Urinary bladder (tissue), 4 donors: ENCODE data around the gene HMGCS2. TPM values are rescaled to one million over a fixed set of nuclear protein-coding genes. Genes with fewer than 3 reads are reported as not detected.

Experiments used
- DNase-seq: peaks from one replicate; pipeline ENCODE4 v3.0.0-alpha.2; 2015; ENCODE audit errors: extremely low spot score
- H3K27ac ChIP-seq: one replicate; pipeline ENCODE4 v1.5.1; 2013; ENCODE audit warnings: low read depth, mild to moderate bottlenecking, moderate library complexity
- H3K36me3 ChIP-seq: one replicate; pipeline ENCODE4 v1.6.1; 2013; ENCODE audit warnings: mild to moderate bottlenecking, moderate library complexity; ENCODE audit not compliant: insufficient read depth
- H3K4me1 ChIP-seq: one replicate; pipeline ENCODE4 v1.6.1; 2013; ENCODE audit warnings: mild to moderate bottlenecking, moderate library complexity; ENCODE audit not compliant: insufficient read depth
- H3K4me3 ChIP-seq: one replicate; pipeline ENCODE4 v1.5.1; 2013; ENCODE audit warnings: low read depth, low read length
- WGBS: extraction: QIAGEN DNeasy Blood & Tissue Kit; methylation state at CpG from one replicate; pipeline ENCODE4 v1.1.7; 2013; 5-methylcytosine and 5-hydroxymethylcytosine counted together
- polyA plus RNA-seq: library from polyadenylated mRNA; stranded (reverse); fragments of 200-250 nt; gene quantifications from one replicate; pipeline ENCODE4 v1.2.3, GENCODE V29; 2013
- total RNA-seq: library from RNA; depleted of rRNA; stranded (reverse); fragments of >200 nt; gene quantifications from one replicate; pipeline ENCODE4 v1.2.3, GENCODE V29; 2014
- donor health status: healthy with polysubstance abuse.
- donor health status: healthy.

HMGCS2 gene
- total and polyA plus RNA-seq, 2 donors: 11.6 to 11.7 TPM

GRCh38 chr1:119766374-119766794, 2.3 kb downstream of the HMGCS2 start:
- H3K4me1 ChIP-seq: peaks cover 1% of the 10 kb centered on the region
- no peak overlapping the region for H3K4me3 ChIP-seq
- H3K36me3 ChIP-seq: no peaks in the 10 kb centered on the region
- WGBS: 15% methylated on average over 4 of the region's 4 CpGs
- no peak for DNase-seq
- no peak overlapping the region for H3K27ac ChIP-seq

- H3K4me3 ChIP-seq: no peak overlapping the region
Measured at GRCh38 chr1:119764220-119764619, 4.5 kb downstream of the HMGCS2 start.

GRCh38 chr1:119762953-119763352, 5.8 kb downstream of the HMGCS2 start:
- Histone ChIP-seq H3K27ac (no peak overlapping the region), H3K36me3 (no peaks in the 10 kb centered on the region), H3K4me3 (no peak overlapping the region), H3K4me1 (no peaks in the 10 kb centered on the region)
- 93% methylated on average over 1 of the region's 1 CpG for WGBS
- no peak for DNase-seq

More at GRCh38 chr1:119764220-119764619, 4.5 kb downstream of the HMGCS2 start:
- no peak overlapping the region for H3K27ac ChIP-seq
- no peak for DNase-seq
- H3K4me1 ChIP-seq: no peaks in the 10 kb centered on the region
- 92% methylated on average over 6 of the region's 6 CpGs for WGBS
- no peaks in the 10 kb centered on the region for H3K36me3 ChIP-seq

GRCh38 chr1:119762409-119762808, 6.3 kb downstream of the HMGCS2 start:
- 93% methylated on average over 1 of the region's 1 CpG for WGBS
- no peak overlapping the region for H3K27ac ChIP-seq

GRCh38 chr1:119758584-119758983, 10.1 kb downstream of the HMGCS2 start:
- DNase-seq: no peak
- Histone ChIP-seq H3K4me3 (no peak overlapping the region), H3K27ac (no peak overlapping the region), H3K4me1 (no peaks in the 10 kb centered on the region), H3K36me3 (no peaks in the 10 kb centered on the region)
- 85% methylated on average over 3 of the region's 3 CpGs for WGBS

More at GRCh38 chr1:119762409-119762808, 6.3 kb downstream of the HMGCS2 start:
- H3K4me3 ChIP-seq: no peak overlapping the region
- H3K4me1 ChIP-seq: no peaks in the 10 kb centered on the region
- no peaks in the 10 kb centered on the region for H3K36me3 ChIP-seq
- DNase-seq: no peak

- H3K36me3 ChIP-seq: no peaks in the 10 kb centered on the region
- WGBS: 92% methylated on average over 4 of the region's 4 CpGs
- H3K27ac ChIP-seq: no peak overlapping the region
- DNase-seq: no peak
- no peak overlapping the region for H3K4me3 ChIP-seq
- no peaks in the 10 kb centered on the region for H3K4me1 ChIP-seq
Measured at GRCh38 chr1:119752592-119752991, 16.1 kb downstream of the HMGCS2 start.

- WGBS: 36% methylated on average over 4 of the region's 4 CpGs
- Histone ChIP-seq H3K4me3 (no peak overlapping the region), H3K4me1 (no peaks in the 10 kb centered on the region), H3K27ac (no peak overlapping the region), H3K36me3 (no peaks in the 10 kb centered on the region)
- DNase-seq: no peak
Measured at GRCh38 chr1:119748040-119748439, 20.7 kb downstream of the HMGCS2 start.

- DNase-seq: no peak
- H3K4me3 ChIP-seq: no peak overlapping the region
- WGBS: 29% methylated on average over 3 of the region's 3 CpGs
- H3K27ac ChIP-seq: no peak overlapping the region
- H3K36me3 ChIP-seq: no peaks in the 10 kb centered on the region
- no peaks in the 10 kb centered on the region for H3K4me1 ChIP-seq
Measured at GRCh38 chr1:119747451-119747850, 21.3 kb downstream of the HMGCS2 start.

- 97% methylated on average over 1 of the region's 1 CpG for whole genome bisulfite sequencing
- no peaks in the 10 kb centered on the region for H3K36me3 ChIP-seq
- no peaks in the 10 kb centered on the region for H3K4me1 ChIP-seq
- no peak overlapping the region for H3K4me3 ChIP-seq
- H3K27ac ChIP-seq: no peak overlapping the region
- no peak for DNase-seq
Measured at GRCh38 chr1:119745034-119745433, 23.7 kb downstream of the HMGCS2 start.

GRCh38 chr1:119744598-119744942, 24.1 kb downstream of the HMGCS2 start:
- DNase-seq: no peak
- Histone ChIP-seq H3K4me1 (no peaks in the 10 kb centered on the region), H3K4me3 (no peak overlapping the region), H3K36me3 (no peaks in the 10 kb centered on the region), H3K27ac (no peak overlapping the region)
- WGBS: 34% methylated on average over 1 of the region's 1 CpG

- peak; percentile 46 for DNase-seq
- H3K36me3 ChIP-seq: no peaks in the 10 kb centered on the region
- no peak overlapping the region for H3K27ac ChIP-seq
- H3K4me3 ChIP-seq: no peak overlapping the region
- no peaks in the 10 kb centered on the region for H3K4me1 ChIP-seq
- 32% methylated on average over 17 of the region's 17 CpGs for WGBS
Measured at GRCh38 chr1:119743776-119744597, 24.7 kb downstream of the HMGCS2 start.

- DNase-seq: no peak
- 43% methylated on average over 3 of the region's 3 CpGs for WGBS
- no peaks in the 10 kb centered on the region for H3K4me1 ChIP-seq
Measured at GRCh38 chr1:119743308-119743707, 25.4 kb downstream of the HMGCS2 start.

GRCh38 chr1:119742677-119743076, 26.0 kb downstream of the HMGCS2 start:
- Histone ChIP-seq H3K36me3 (no peaks in the 10 kb centered on the region), H3K4me1 (no peaks in the 10 kb centered on the region), H3K27ac (no peak overlapping the region), H3K4me3 (no peak overlapping the region)
- 79% methylated on average over 7 of the region's 7 CpGs for WGBS
- no peak for DNase-seq

More at GRCh38 chr1:119743308-119743707, 25.4 kb downstream of the HMGCS2 start:
- Histone ChIP-seq H3K4me3 (no peak overlapping the region), H3K27ac (no peak overlapping the region), H3K36me3 (no peaks in the 10 kb centered on the region)

GRCh38 chr1:119742202-119742601, 26.5 kb downstream of the HMGCS2 start:
- H3K27ac ChIP-seq: no peak overlapping the region
- DNase-seq: no peak
- H3K4me1 ChIP-seq: no peaks in the 10 kb centered on the region
- H3K4me3 ChIP-seq: no peak overlapping the region
- 54% methylated on average over 7 of the region's 7 CpGs for WGBS
- H3K36me3 ChIP-seq: no peaks in the 10 kb centered on the region
